H9 (cell line): ENCODE results near the gene RALGAPB. TPM values are rescaled to one million over a fixed set of nuclear protein-coding genes. Genes with fewer than 3 reads are reported as not detected.

ENCODE experiments used
- DNase-seq: peaks from one replicate; pipeline ENCODE4 v3.0.0-alpha.2; 2017
- H2AFZ ChIP-seq: one replicate; pipeline ENCODE4 v1.6.1; 2013; ENCODE audit warnings: mild to moderate bottlenecking, low read length, control low read depth, moderate library complexity
- H2AK5ac ChIP-seq: 2 replicates; pipeline ENCODE4 v1.6.1; 2013; ENCODE audit warnings: low read length, control low read depth, mixed read lengths; ENCODE audit not compliant: insufficient read length
- H2BK120ac ChIP-seq: one replicate; pipeline ENCODE4 v1.6.1; 2013; ENCODE audit warnings: low read depth, mild to moderate bottlenecking, low read length, control low read depth, inconsistent platforms; ENCODE audit not compliant: poor library complexity, severe bottlenecking
- H2BK12ac ChIP-seq: 2 replicates; pipeline ENCODE4 v1.6.1; 2013; ENCODE audit warnings: low read length, control low read depth, mixed read lengths, low read depth; ENCODE audit not compliant: insufficient read length
- H2BK15ac ChIP-seq: 2 replicates; pipeline ENCODE4 v1.6.1; 2013; ENCODE audit warnings: low read depth, low read length, control low read depth
- H2BK20ac ChIP-seq: one replicate; pipeline ENCODE4 v1.6.1; 2013; ENCODE audit warnings: low read depth, mild to moderate bottlenecking, low read length, control low read depth, inconsistent platforms; ENCODE audit not compliant: poor library complexity, severe bottlenecking
- H2BK5ac ChIP-seq: 2 replicates; pipeline ENCODE4 v1.6.1; 2013; ENCODE audit warnings: low read length, control low read depth, mixed read lengths; ENCODE audit not compliant: insufficient read length
- H3K14ac ChIP-seq: 2 replicates; pipeline ENCODE4 v1.6.1; 2013; ENCODE audit warnings: low read length, control low read depth; ENCODE audit not compliant: insufficient read depth
- H3K18ac ChIP-seq: 2 replicates; pipeline ENCODE4 v1.6.1; 2013; ENCODE audit warnings: low read depth, mild to moderate bottlenecking, mixed read lengths, low read length, control low read depth; ENCODE audit not compliant: insufficient read length
- H3K23ac ChIP-seq: 2 replicates; pipeline ENCODE4 v1.6.1; 2013; ENCODE audit warnings: low read length, control low read depth, mixed read lengths, low read depth; ENCODE audit not compliant: insufficient read length
- H3K23me2 ChIP-seq: 2 replicates; pipeline ENCODE4 v1.6.1; 2013; ENCODE audit warnings: low read depth, mild to moderate bottlenecking, mixed read lengths, low read length, control low read depth; ENCODE audit not compliant: insufficient read length, poor library complexity, severe bottlenecking
- H3K27ac ChIP-seq: 2 replicates; pipeline ENCODE4 v1.5.1; 2013; ENCODE audit warnings: low read length, control low read depth, mixed read lengths, low read depth; ENCODE audit not compliant: insufficient read length
- H3K27me3 ChIP-seq: 2 replicates; pipeline ENCODE4 v1.6.1; 2013; ENCODE audit warnings: low read length, control low read depth, inconsistent platforms; ENCODE audit not compliant: insufficient read depth
- H3K4ac ChIP-seq: 2 replicates; pipeline ENCODE4 v1.6.1; 2013; ENCODE audit warnings: low read depth, mild to moderate bottlenecking, control low read depth, inconsistent platforms, low read length, moderate library complexity
- H3K4me1 ChIP-seq: 2 replicates; pipeline ENCODE4 v1.6.1; 2013; ENCODE audit warnings: low read length, control low read depth, inconsistent platforms; ENCODE audit not compliant: insufficient read depth
- H3K4me2 ChIP-seq: 2 replicates; pipeline ENCODE4 v1.6.1; 2013; ENCODE audit warnings: low read length, control low read depth, mixed read lengths; ENCODE audit not compliant: insufficient read length, insufficient read depth
- H3K56ac ChIP-seq: 2 replicates; pipeline ENCODE4 v1.6.1; 2013; ENCODE audit warnings: low read depth, mild to moderate bottlenecking, mixed read lengths, low read length, control low read depth; ENCODE audit not compliant: insufficient read length
- H3K79me1 ChIP-seq: 2 replicates; pipeline ENCODE4 v1.6.1; 2013; ENCODE audit warnings: low read depth, mild to moderate bottlenecking, moderate library complexity, low read length, control low read depth, inconsistent platforms; ENCODE audit not compliant: insufficient read depth, poor library complexity, severe bottlenecking
- H3K79me2 ChIP-seq: 2 replicates; pipeline ENCODE4 v1.6.1; 2013; ENCODE audit warnings: low read length, control low read depth, inconsistent platforms; ENCODE audit not compliant: insufficient read depth
- H3K9ac ChIP-seq: 2 replicates; pipeline ENCODE4 v1.6.1; 2013; ENCODE audit warnings: low read length, control low read depth, mixed read lengths; ENCODE audit not compliant: insufficient read length; ENCODE audit errors: extremely low read depth
- H3K9me3 ChIP-seq: one replicate; pipeline ENCODE4 v1.6.1; 2013; ENCODE audit warnings: low read depth, low read length, inconsistent platforms; ENCODE audit not compliant: control insufficient read depth
- H3T11ph ChIP-seq: one replicate; pipeline ENCODE4 v1.6.1; 2013; ENCODE audit warnings: mild to moderate bottlenecking, low read length, control low read depth, inconsistent platforms
- H4K20me1 ChIP-seq: one replicate; pipeline ENCODE4 v1.6.1; 2013; ENCODE audit not compliant: control insufficient read depth, insufficient read length, insufficient read depth
- H4K5ac ChIP-seq: 2 replicates; pipeline ENCODE4 v1.6.1; 2013; ENCODE audit warnings: low read depth, mild to moderate bottlenecking, mixed read lengths, low read length, control low read depth; ENCODE audit not compliant: insufficient read length
- H4K8ac ChIP-seq: replicated peaks from 2 replicates; pipeline ENCODE4 v1.6.1; 2013; ENCODE audit warnings: low read length, control low read depth, mixed read lengths, low read depth; ENCODE audit not compliant: insufficient read length
- H4K91ac ChIP-seq: 2 replicates; pipeline ENCODE4 v1.6.1; 2013; ENCODE audit warnings: low read depth, mild to moderate bottlenecking, moderate library complexity, mixed read lengths, low read length, control low read depth; ENCODE audit not compliant: insufficient read length
- H3K27ac Mint-ChIP-seq, 3 experiments: 2 replicates in 2 of 3; 3 replicates in 1 of 3; pipeline ENCODE4 v1.8.0; 2020 to 2021; ENCODE audit warnings: mixed read lengths in 3 of 3, mild to moderate bottlenecking in 1 of 3, moderate library complexity in 1 of 3
- H3K27me3 Mint-ChIP-seq: 2 replicates; pipeline ENCODE4 v1.8.0; 2021; ENCODE audit warnings: low read depth, mild to moderate bottlenecking, moderate library complexity, mixed read lengths
- H3K36me3 Mint-ChIP-seq, 3 experiments: 2 replicates in 2 of 3; 3 replicates in 1 of 3; pipeline ENCODE4 v1.8.0; 2020 to 2021; ENCODE audit warnings: low read depth in 3 of 3, mixed read lengths in 3 of 3; ENCODE audit not compliant: insufficient read depth in 1 of 3
- H3K4me1 Mint-ChIP-seq, 2 experiments: 2 replicates each; pipeline ENCODE4 v1.8.0; 2020; ENCODE audit warnings: mixed read lengths in 2 of 2
- H3K4me3 Mint-ChIP-seq, 2 experiments: 2 replicates in 1 of 2; 3 replicates in 1 of 2; pipeline ENCODE4 v1.8.0; 2020 to 2021; ENCODE audit warnings: mild to moderate bottlenecking in 2 of 2, mixed read lengths in 2 of 2, moderate library complexity in 1 of 2
- H3K9me3 Mint-ChIP-seq, 2 experiments: 2 replicates in 1 of 2; 3 replicates in 1 of 2; pipeline ENCODE4 v1.8.0; 2020; ENCODE audit warnings: mild to moderate bottlenecking in 2 of 2, mixed read lengths in 2 of 2, moderate library complexity in 1 of 2
- CTCF ChIP-seq: fragments of 200-600 bp; sonication (generic); conservative IDR thresholded peaks from 3 replicates; pipeline ENCODE4 v1.8.0; 2021; ENCODE audit warnings: antibody characterized with exemption, mild to moderate bottlenecking
- WGBS: extraction: QIAGEN DNeasy Blood & Tissue Kit; methylation state at CpG from one replicate; pipeline ENCODE4 v1.1.7; 2013; ENCODE audit warnings: missing lambda C conversion rate, low lambda C conversion rate, mixed read lengths; ENCODE audit not compliant: insufficient read length; ENCODE audit errors: extremely low coverage; 5-methylcytosine and 5-hydroxymethylcytosine counted together
- total RNA-seq: library from RNA; stranded (reverse); gene quantifications from 2 replicates; pipeline ENCODE4 v1.2.1, GENCODE V29; 2021

The RALGAPB gene
- total RNA-seq, 1 experiment from 2014 or later = 28.5 TPM

- Histone ChIP-seq H3K23me2 (no peaks in the 10 kb centered on the region), H3K4me1 (no peaks in the 10 kb centered on the region), H2BK12ac (no peak overlapping the region), H3K79me1 (no peaks in the 10 kb centered on the region), H2AK5ac (no peak overlapping the region), H3T11ph (no peak overlapping the region), H3K23ac (no peak overlapping the region), H3K9me3 (no peaks in the 10 kb centered on the region), H3K27ac (no peak overlapping the region), H2BK15ac (no peak overlapping the region), H4K5ac (no peak overlapping the region), H3K79me2 (no peaks in the 10 kb centered on the region), H4K8ac (no peak overlapping the region), H2BK5ac (no peak overlapping the region), H3K14ac (no peak overlapping the region), H3K4me2 (no peak overlapping the region), H3K18ac (no peak overlapping the region), H3K56ac (no peak overlapping the region), H2BK20ac (no peak overlapping the region), H4K91ac (no peak overlapping the region), H3K27me3 (no peaks in the 10 kb centered on the region), H3K4ac (no peak overlapping the region), H3K9ac (no peak overlapping the region), H2AFZ (no peak overlapping the region), H2BK120ac (no peak overlapping the region), H4K20me1 (no peaks in the 10 kb centered on the region)
- H3K36me3 Mint-ChIP-seq = peaks cover 19 to 61% (median 42%) of the 10 kb centered on the region in 3 experiments
- no peak for DNase-seq
- no peak overlapping the region for H3K4me3 Mint-ChIP-seq
- TF ChIP-seq CTCF = no peak
- H3K9me3 Mint-ChIP-seq = no peaks in the 10 kb centered on the region
- no peaks in the 10 kb centered on the region for H3K4me1 Mint-ChIP-seq
- H3K27me3 Mint-ChIP-seq = no peaks in the 10 kb centered on the region
- no CpG with 5 or more reads among the region's 2 CpGs for WGBS
- no peak overlapping the region for H3K27ac Mint-ChIP-seq
Measured at GRCh38 chr20:38501858-38502436, 29.3 kb downstream of the RALGAPB start.
